ENCODE measurements around the gene NPAS3.

The NPAS3 gene

DNA sequence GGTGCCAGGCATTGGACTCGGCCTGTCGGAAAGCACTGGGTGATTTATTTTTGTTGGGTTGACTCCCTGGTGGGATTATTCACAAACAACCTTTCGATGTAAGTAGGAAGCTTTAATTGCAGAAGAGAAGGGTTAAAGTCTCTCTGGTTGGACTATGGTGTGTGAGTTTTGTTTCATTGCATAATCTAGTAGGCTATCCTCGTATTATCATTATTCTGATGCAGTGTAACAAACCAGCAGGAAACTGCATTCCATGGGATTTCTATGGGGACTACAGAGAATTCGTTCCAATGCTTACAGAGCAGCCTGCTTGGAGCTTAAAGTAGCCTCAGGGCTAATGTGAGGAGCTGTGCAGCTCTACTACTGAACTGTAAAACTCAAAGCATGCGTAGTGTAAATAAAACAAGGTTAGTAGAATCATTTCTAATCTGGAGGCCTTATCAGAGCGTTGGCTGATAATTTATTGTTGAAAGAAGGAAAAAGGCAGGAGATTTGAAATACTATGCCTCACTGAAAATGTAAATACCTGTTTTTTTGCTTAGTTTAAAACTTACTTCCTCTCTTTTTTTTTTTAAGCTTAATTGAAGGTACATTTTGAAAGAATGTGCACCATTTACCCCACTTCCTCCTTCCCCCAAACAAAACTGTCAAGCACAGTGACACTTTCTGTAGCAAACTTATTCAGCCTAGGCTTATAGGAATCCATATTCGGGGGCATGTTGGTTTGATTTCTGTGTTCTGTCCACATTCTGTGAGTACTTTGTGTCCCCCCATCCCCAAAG, 226.7 kb downstream of the NPAS3 start:
- no peak for DNase-seq (ENCODE audit: low read depth in 2 of 2)

DNA sequence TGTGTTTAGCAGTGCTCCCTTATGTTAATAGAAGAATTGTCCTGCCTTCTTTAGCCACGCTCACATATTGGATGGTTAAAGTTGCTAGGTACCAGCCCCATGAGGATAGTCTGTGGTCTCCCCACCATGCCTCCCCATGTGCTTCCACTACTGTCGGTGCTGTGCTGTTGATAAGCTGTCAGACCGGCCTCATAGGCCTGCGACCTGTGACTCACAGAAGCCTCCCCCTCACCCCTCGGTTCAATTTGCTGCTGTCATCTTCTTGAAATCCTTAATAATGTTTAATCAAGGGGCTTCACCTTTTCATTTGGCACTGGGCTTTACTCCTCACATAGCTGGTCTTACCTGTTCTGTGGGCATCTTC, 227.2 kb downstream of the NPAS3 start:
- DNase-seq (ENCODE audit: low read depth in 2 of 2) = no peak

DNA sequence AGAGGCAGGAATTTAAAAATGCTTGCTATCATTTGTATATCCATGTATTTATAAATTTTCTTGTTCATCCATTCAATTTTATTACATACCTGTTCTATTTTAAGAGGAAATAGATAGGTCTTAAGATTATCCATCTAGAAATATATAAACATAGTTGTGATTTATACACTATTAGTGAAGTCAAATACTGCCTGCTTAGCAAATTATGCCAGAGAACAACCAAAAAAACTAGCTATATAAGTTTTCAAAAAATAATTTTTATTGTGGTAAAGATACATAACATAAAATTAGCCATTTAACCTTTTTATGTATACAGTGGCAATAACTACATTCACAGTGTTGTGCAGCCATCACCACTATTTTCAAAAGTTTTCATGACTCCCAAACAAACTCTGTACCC, 237.3 kb downstream of the NPAS3 start:
- DNase-seq (ENCODE audit: low read depth in 2 of 2) = no peak

DNA sequence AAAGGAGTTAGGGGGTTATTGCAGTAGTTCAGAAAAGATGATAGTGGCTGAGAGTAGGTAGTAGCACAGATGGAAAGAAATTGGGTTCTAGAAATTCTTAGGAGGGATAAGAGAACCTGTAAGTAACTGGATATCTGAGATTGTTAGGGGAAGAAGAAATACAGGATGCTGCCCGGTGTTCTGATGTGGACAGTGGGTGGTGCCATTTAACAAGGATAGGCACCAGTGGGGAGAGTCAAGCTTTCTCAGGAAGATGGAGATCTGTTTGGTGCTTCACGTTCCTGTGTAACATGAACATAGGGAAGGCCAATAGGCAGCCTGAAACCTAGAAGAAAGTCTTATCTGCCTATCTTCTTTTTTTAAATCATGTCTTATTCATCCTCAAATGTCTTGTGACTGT, 245.9 kb downstream of the NPAS3 start:
- DNase-seq (ENCODE audit: low read depth in 2 of 2) = no peak

DNA sequence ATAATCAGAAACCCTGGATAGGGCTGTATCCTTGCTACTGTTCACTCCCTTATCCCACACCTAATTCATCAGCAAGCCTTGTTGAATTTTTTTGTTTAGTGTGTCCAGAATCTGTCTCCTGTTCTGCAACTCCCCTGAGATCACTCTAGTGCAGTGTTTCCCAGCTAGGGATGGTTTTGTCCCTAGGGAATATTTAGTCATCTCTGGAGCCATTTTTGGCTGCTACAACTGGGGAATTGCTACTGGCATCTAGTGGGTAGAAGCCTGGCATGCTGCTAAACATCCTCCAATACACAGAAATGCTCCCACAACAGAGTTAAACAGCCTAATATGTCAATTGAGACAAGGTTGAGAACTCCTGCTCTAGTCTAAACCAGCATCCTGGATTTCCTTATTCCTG, 248.0 kb downstream of the NPAS3 start:
- DNase-seq (ENCODE audit: low read depth in 2 of 2) = no peak

DNA sequence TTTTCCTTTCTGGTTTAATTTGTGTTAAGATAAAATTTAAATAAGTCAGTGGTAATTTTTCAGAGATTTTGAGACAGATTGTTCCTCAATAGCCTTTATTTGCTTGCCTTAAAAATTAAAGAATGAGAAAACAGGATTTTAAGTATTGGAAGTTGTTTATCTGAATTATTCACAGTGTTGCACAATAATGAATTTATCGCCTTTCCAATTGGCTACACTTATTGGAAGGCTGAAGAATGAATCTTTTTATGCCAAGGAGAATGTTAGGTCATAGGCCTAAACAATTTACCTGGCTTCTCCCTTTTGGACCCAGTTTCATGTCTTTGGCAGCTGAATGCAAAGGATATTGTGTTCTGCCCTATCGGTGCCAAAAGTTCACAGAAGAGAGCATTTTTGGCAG, 250.2 kb downstream of the NPAS3 start:
- DNase-seq (ENCODE audit: low read depth in 2 of 2) = no peak

DNA sequence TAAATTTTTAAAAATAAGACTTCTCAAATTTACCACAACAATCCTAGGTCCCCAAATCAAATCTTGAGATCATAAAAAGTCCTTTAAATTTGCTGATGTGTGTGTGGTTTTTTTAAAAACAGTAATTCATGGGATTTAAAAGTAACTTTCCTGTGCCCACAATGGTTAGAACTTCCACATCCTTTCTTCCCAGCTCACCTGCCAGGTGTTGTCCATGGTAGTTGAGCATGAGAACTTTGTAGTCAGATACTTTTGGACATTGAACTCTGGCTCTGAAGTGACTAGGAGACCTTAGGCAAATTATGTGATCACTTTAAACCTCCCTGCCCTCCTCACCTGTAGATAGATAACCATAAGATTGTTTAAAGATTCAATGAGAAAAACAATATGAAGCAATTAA, 253.2 kb downstream of the NPAS3 start:
- no peak for DNase-seq (ENCODE audit: low read depth in 2 of 2)

DNA sequence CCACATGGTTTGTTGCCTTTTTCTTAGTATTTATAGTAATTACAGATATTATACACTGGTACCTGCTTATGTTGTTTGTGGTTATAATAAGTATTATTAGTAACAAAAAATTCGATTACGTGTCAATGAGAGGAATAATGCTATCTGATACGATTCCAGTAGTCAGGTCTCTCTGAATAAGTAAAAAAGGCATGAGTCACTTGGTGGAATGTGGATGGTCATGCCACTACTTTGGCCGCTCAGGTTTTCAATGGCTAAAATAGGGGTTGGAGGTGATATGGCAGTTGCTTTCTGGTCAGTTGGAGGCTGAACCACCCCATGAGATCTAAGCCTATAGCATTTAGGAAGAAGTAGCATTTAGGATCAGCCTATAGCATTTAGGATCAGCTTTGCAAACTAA, 255.9 kb downstream of the NPAS3 start:
- DNase-seq (ENCODE audit: low read depth in 2 of 2) = no peak

DNA sequence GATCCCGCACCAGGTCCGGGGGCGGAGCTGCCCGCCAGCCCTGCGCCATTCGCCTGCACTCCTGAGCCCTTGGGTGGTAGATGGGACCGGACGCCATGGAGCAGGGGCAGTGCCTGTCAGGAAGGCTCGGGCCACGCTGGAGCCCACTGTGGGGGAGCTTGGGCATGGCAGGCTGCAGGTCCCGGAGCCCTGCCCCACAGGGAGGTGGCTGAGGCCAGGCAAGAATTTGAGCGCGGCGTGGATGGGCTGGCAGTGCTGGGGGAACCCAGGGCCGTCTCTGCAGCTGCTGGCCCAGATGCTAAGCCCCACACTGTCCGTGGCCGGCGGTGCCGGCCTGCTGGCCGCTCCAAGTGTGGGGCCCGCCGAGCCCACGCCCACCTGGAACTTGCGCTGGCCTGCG, 260.0 kb downstream of the NPAS3 start:
- no peak for DNase-seq (ENCODE audit: low read depth in 2 of 2)

DNA sequence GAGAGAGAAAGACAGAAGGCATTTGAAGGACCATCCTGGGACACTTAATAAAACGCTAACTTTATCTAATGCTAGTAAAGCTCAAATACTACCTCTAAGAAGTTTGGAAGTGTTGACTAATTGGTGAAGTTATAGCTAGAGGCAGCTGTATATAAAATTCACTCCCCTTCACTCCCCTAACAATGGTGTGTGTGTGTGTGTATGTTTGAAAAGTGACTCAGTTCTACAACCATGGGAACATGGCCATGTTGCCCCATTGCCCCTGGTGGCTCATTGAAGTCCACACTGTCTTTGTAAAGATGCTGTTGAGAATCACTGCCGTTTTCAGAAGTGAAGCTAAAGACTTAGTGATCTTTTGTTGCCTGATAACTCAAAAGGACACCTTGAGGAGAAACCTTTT, 262.4 kb downstream of the NPAS3 start:
- no peak for DNase-seq (ENCODE audit: low read depth in 2 of 2)

DNA sequence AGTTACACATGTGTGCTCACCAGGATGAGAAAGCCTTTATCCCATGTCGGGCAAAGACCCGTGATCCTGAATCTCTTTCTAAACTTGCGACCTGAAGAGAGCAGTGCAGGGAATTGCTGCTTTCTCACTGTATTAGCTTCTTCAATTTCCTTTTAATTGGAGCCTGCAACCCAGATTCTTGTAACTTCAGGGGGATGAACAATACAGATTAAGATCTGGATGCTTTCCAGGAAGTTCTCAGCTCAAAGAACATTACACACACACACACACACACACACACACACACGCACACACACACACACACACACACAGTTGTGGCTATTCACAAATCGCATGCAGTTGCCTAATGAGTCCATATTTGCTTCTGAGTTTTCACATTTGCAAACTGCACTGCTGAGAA, 268.3 kb downstream of the NPAS3 start:
- DNase-seq (ENCODE audit: low read depth in 2 of 2) = no peak

DNA sequence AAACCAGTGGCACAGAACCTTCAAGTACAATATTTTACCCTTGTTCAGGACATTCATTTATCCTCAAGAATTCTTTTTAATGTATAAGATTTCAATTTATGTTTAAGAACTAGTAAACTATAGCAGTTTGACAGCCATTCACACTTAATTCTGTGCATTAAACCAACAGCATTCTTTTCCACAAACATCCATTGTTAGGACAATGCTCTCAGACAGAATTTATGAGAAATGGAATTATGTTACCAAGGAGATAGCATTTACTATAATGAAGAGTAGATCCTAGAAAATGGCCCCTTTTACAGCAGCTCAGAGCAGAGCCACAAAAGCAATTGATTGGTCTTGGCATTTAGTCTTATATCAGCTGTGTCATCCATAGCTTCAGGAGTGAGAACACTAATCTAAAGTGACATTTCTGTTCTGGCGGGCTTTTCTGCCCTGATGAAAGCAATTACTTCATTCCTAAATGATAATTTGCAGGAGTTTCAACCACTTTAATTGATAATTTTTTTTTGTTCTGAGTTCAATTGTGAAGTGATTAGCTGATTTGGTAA, 268.9 kb downstream of the NPAS3 start:
- no peak for DNase-seq (ENCODE audit: low read depth in 2 of 2)

DNA sequence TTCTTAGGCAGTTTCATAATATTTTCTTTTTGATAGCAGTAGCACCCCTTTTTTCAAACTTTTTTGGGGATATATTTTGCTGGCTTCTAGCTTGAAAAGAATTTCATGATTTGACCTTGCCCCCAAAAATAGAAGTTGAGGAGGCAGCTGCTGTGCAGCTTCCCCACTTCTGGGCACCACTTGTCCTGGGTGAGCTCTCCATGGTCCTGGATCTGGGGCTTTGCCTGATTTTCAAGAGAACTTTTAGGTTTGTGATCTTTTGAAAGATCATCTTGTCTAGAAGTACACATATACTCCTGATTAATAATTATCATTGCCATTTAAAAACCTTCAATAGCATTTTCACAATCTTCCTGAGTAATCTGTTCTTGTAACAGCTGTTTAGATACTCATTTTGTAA, 271.6 kb downstream of the NPAS3 start:
- DNase-seq (ENCODE audit: low read depth in 2 of 2) = no peak

DNA sequence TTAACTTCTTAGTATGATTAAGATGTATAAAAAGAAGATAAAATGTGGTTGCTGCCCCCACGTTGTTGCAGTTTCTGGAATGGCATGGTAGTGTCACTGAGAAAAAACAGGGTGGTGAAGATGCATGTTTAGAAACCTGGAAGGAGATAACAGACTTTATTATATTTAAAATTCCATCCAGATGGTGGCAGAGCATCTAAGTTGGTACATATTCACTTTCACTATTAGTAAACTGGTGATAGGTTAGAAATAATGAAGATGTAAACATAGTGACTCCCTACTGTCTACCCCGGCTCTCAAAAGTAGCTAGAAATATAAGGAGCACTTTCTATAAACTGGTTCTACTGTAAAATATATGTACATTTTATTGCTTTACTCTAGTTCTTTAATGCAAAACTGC, 279.3 kb downstream of the NPAS3 start:
- no peak for DNase-seq (ENCODE audit: low read depth in 2 of 2)

DNA sequence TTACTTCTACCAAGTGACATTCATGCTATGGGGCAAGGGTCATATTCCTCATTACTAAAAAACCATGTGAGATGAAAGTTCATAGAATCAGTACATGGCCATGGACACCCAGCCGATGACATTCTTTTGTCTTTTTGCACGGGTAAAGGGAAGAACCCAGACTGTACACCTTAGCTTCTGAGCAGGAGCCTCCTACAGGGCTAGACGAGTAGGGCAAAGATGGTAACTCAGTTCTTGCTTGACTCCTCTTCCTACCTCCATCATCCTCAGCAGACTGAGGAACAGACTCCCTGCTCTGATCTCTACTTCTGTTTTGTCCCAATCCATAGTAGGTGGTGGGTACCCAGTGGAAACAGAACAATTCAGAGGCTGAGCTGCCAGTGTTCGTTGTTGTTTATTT, 281.3 kb downstream of the NPAS3 start:
- DNase-seq (ENCODE audit: low read depth in 2 of 2) = no peak

DNA sequence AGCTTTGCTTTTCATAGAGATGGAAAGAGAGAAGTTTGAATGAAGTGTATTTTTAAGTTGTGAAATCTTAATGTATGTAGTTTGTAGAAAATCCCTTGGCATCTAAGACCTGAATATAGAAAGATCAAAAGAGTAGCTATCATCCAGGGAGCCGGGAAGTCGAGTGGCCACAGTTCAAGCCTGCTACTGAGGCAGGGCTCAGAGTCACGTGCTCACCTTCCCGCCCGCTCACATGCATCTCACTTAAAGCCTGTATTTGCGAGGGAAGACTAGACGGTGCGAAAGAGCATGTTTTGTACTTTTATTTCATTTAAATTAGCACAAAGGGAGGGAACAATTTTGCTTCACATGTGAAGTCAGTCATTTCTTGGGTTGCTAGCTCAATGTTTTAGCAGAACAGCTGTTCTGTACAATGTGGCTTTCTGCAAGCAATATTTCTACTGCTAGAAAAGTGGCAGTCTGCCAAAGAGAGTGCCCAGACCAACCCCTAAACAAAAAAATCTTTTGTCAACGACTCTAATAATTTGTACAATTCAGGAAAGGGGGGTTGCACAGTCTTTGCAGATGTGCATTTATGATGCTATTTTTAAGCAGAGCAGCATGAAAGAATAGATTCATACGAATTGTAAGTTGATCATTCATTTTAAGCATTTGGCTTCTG, 290.7 kb downstream of the NPAS3 start:
- DNase-seq (ENCODE audit: low read depth in 2 of 2) = no peak

DNA sequence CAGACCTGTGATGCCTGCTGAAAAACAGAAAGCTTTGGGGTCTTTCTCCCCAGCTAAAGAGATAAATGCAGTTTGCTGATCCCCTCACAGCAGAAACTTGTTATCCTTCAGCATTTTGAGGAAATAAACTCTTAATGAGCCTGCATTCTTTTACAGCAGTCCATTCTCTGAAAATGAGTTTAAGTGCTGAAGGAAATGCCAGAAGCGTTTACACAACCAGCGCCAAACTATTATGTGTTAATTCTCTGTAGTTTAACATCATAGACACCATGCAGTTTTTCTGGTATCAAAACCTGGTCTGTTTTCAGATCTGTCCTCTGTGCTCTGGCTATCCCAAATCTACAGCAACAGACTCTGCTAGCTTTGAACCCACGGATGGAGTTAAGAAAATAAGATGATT, 291.3 kb downstream of the NPAS3 start:
- DNase-seq (ENCODE audit: low read depth in 2 of 2) = no peak

DNA sequence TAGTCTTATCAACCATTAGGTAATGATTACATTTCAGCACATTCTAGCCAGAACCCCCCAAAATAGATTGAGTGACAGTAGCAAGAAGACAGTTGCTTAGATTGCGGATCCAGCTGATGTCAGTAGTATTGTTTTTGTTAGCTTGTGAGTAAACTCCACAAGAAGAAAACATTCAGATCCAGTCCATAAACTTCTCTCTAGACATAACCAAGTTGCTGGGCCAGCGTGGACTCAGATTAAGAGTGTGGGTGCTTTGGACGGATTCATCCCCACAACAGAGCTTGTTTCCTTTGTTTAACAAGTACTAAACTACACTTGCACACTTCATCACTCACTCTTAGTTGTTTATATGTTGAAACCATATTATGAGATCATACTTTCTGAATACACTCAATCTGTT, 293.4 kb downstream of the NPAS3 start:
- DNase-seq (ENCODE audit: low read depth in 2 of 2) = no peak

DNA sequence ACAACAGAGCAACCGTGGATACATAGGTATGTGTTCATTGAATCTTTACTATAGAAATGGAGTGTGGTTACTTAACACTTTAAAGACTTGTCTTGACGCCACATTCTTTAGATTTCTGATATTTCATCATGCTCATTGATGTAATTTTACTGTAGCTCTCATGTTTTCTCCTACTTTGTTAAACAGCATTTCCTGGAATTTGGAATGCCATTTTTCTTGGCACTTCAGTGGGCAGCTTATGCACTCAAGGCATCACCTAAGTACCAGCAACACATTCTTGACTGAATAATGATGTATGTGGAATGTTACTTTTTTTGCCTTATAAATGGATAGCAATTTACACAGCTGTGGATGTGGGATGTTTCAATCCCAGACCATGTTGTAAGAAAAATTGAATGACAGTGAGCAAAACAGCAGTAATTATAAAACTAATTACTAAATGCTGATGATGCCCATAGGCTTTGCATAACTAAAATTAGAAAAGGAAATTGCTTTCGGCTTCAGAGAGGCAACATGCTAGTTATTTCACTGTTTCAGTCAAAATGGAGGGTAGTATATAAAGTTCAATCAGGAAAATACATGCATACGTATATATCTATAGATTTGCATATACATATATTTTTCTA, 298.5 kb downstream of the NPAS3 start:
- DNase-seq (ENCODE audit: low read depth in 2 of 2) = no peak

DNA sequence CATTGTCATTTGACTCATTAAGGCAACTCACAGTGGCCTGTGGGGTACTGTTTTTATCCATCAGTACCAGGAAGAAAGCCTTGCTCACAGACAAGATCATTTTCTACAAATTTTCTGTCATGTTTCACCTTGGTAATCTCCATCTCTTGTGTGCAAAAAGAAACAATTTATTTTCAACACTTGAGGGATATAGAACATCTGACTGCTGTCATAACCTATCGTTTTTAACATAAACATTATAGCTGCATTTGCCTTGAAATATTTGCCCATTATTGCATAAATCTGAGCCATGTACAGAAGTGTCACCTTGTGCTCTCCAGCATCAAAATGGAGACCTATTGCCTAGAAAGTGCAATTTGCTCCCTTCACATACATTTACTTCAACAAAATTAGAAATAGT, 300.8 kb downstream of the NPAS3 start:
- DNase-seq (ENCODE audit: low read depth in 2 of 2) = no peak

DNA sequence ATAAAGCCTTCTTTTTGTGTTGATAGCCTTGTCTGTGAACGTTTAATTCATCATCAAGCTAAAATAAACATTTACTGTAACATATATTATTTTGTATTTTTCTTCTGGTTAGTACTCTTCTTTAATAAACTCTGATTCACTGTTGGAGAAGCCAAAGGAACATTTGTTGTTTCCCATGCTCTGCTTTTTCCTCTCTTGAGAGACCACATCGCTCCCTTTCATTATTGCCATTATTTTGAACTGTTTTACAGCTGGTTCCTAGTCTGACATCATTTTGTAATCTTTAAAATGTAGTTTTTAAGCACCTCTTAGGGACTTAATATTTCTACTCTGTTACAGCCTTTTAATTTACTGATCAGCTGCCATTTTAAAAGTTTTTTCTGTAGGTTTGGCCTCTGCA, 301.8 kb downstream of the NPAS3 start:
- no peak for DNase-seq (ENCODE audit: low read depth in 2 of 2)

DNA sequence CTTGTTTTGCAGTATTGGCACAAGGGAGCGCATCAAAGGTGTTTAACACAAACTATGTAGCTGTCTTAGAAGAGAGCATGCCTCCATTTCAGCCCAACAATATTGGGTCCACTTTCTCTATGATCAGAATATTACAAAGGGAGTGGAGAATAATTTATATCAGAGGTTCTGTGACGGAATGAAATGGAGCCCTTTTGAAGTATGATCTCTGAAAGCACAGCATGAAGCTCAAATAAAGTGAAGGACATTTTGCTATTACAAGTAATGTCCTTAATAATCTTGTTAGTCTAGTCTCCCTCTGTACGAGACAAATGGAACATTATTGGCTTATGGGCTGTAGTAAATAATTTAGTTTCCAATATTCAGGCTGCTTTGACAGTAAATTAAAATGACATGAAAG, 302.7 kb downstream of the NPAS3 start:
- DNase-seq (ENCODE audit: low read depth in 2 of 2) = no peak

DNA sequence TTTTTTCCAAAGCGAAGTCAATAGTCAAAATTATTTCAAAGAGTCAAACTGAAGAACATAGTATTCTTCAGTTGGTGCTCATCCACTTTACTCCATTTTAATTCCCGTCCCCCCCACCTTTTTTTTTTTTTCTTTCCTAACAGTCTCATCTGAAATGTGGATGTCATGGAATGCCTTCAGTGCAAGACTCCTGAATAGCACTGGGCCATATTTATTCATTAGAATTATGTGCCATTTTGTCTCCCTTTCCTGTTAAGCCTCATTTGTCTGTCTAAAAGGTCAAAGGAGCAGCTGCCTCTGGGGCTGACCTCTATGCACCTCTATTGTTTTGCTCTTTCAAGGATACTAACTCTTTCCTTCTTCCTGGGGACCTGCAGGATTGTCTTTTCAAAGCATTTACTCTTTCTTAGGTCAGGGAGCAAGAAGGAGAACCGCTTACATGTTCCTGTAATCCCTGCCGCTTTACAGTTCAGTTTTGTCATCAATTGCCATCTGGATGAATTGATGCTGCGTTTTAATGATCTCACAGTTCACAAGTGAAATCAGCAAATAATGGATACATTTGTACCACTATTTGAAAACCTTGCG, 310.6 kb downstream of the NPAS3 start:
- no peak for DNase-seq (ENCODE audit: low read depth in 2 of 2)

All from activated CD8-positive, alpha-beta memory T cell treated with anti-CD3 and anti-CD28 coated beads for 4 hours (primary cell).